Immature natural killer cell (primary cell): ENCODE data around the gene LRRIQ1. TPM values are rescaled to one million over a fixed set of nuclear protein-coding genes. Genes with fewer than 3 reads are reported as not detected.
"Not testable (repeated sequence)": the region's sequence is repeated elsewhere in the genome, so short reads cannot be mapped to it uniquely, and the experiment has no call there.

Experiments used
- DNase-seq, 3 donors: peaks; one replicate each; pipeline ENCODE4 v3.0.0; 2022; ENCODE audit warnings: mixed read lengths in 1 of 3
- H3K27ac Mint-ChIP-seq, 6 donors: one replicate each; pipeline ENCODE4 v1.8.0; 2020; ENCODE audit warnings: mixed read lengths in 6 of 6, mild to moderate bottlenecking in 5 of 6, inconsistent platforms in 4 of 6, moderate library complexity in 3 of 6
- H3K27me3 Mint-ChIP-seq, 3 donors: one replicate each; pipeline ENCODE4 v1.8.0; 2020 to 2021; ENCODE audit warnings: low read depth in 3 of 3, mild to moderate bottlenecking in 3 of 3, mixed read lengths in 3 of 3, moderate library complexity in 3 of 3, inconsistent platforms in 1 of 3
- H3K36me3 Mint-ChIP-seq, 3 donors: one replicate each; pipeline ENCODE4 v1.8.0; 2020; ENCODE audit warnings: mixed read lengths in 3 of 3, inconsistent platforms in 2 of 3, mild to moderate bottlenecking in 2 of 3
- H3K4me1 Mint-ChIP-seq, 2 donors: one replicate each; pipeline ENCODE4 v1.8.0; 2020; ENCODE audit warnings: inconsistent platforms in 2 of 2, mild to moderate bottlenecking in 2 of 2, mixed read lengths in 2 of 2, moderate library complexity in 1 of 2
- H3K4me3 Mint-ChIP-seq, 5 donors: one replicate each; pipeline ENCODE4 v1.8.0; 2020; ENCODE audit warnings: mild to moderate bottlenecking in 5 of 5, mixed read lengths in 5 of 5, inconsistent platforms in 3 of 5, moderate library complexity in 3 of 5
- H3K9me3 Mint-ChIP-seq, 6 donors: one replicate each; pipeline ENCODE4 v1.8.0; 2020; ENCODE audit warnings: mild to moderate bottlenecking in 6 of 6, mixed read lengths in 6 of 6, inconsistent platforms in 4 of 6, moderate library complexity in 3 of 6
- polyA plus RNA-seq, 3 donors: library from polyadenylated mRNA; unstranded; fragments of 300-500 nt; fragmentation: Illumina TruSeq; gene quantifications; one replicate each; pipeline ENCODE4 v1.2.3, GENCODE V29; 2021

The LRRIQ1 gene
- polyA plus RNA-seq, 3 donors from 2014 or later, result not detected

GRCh38 chr12:85183855-85184254, 147.7 kb downstream of the LRRIQ1 start:
- Mint-ChIP-seq H3K9me3 (peaks cover 0 to 5% (median under 1%) of the 10 kb centered on the region in 6 donors), H3K36me3 (no peaks in the 10 kb centered on the region), H3K27ac (no peak overlapping the region), H3K4me3 (no peak overlapping the region), H3K4me1 (no peaks in the 10 kb centered on the region), H3K27me3 (no peaks in the 10 kb centered on the region)
- DNase-seq, result no peak

GRCh38 chr12:85186236-85186635, 150.1 kb downstream of the LRRIQ1 start:
- Mint-ChIP-seq H3K27me3 (peaks cover 0 to 1% (median 0%) of the 10 kb centered on the region in 3 donors), H3K9me3 (peaks cover 0 to 7% (median 2%) of the 10 kb centered on the region in 6 donors), H3K36me3 (no peaks in the 10 kb centered on the region), H3K27ac (no peak overlapping the region), H3K4me3 (no peak overlapping the region), H3K4me1 (no peaks in the 10 kb centered on the region)
- no peak for DNase-seq

GRCh38 chr12:85188619-85189018, 152.5 kb downstream of the LRRIQ1 start:
- Mint-ChIP-seq H3K27ac (no peak overlapping the region), H3K4me3 (no peak overlapping the region), H3K27me3 (peaks cover 0 to 1% (median 0%) of the 10 kb centered on the region in 3 donors), H3K36me3 (no peaks in the 10 kb centered on the region), H3K9me3 (peaks cover 0 to 8% (median 1%) of the 10 kb centered on the region in 6 donors), H3K4me1 (no peaks in the 10 kb centered on the region)
- DNase-seq, result no peak

DNA sequence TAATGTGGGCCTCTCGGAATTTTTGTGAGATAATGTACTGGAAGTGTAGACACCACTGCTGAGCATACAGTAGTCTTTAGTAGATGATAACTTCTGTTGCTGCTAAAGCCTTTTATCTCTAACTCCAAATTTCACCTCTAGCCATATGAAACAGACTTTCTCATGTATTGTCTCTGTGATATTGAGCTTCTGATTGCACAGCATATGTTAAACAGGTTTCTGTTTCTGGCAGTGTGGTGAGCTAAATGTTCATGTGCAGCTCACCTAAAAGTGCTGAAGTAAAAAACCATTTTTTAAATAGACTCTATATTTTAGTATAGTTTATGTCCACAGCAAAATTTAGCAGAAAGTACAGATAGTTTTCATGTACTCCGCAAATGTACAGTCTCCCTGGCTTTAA, 154.6 kb downstream of the LRRIQ1 start:
- Mint-ChIP-seq H3K9me3 (peaks cover 0 to 8% (median 3%) of the 10 kb centered on the region in 6 donors), H3K4me3 (no peak overlapping the region), H3K36me3 (no peaks in the 10 kb centered on the region), H3K27ac (no peak overlapping the region), H3K27me3 (peaks cover 0 to 1% (median 0%) of the 10 kb centered on the region in 3 donors), H3K4me1 (no peaks in the 10 kb centered on the region)
- DNase-seq, result no peak

GRCh38 chr12:85203809-85204208, 167.7 kb downstream of the LRRIQ1 start:
- H3K9me3 Mint-ChIP-seq, result peaks cover 4 to 53% (median 32%) of the 10 kb centered on the region in 6 donors
- not testable (repeated sequence) for H3K36me3 Mint-ChIP-seq, DNase-seq, H3K4me1 Mint-ChIP-seq, H3K4me3 Mint-ChIP-seq, H3K27me3 Mint-ChIP-seq, H3K27ac Mint-ChIP-seq

DNA sequence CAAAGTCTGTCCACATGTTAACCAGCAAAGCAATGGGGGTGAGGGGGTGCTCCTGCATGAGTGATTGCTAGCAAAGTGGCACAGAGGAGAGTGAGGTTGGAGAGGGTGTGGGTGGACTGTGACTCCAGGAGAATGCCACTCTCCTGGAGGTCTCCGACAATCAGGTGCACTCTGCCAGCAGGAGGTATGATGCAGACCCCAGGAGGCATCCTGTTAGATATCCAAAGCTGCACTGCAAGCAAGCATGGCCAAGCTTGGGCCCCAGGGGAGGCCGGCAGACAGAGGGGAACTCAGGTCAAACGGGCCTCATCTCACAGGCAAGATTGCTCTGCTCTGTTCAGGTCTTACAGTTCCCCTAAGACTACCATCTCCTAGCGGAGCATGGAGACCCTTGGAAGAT, 170.4 kb downstream of the LRRIQ1 start:
- H3K9me3 Mint-ChIP-seq, result peaks cover 4 to 40% (median 29%) of the 10 kb centered on the region in 6 donors
- no peaks in the 10 kb centered on the region for H3K27me3 Mint-ChIP-seq
- no peak overlapping the region for H3K27ac Mint-ChIP-seq
- H3K4me1 Mint-ChIP-seq, result no peaks in the 10 kb centered on the region
- DNase-seq, result no peak
- no peaks in the 10 kb centered on the region for H3K36me3 Mint-ChIP-seq
- no peak overlapping the region for H3K4me3 Mint-ChIP-seq

GRCh38 chr12:85224339-85224738, 188.2 kb downstream of the LRRIQ1 start:
- not testable (repeated sequence) for H3K36me3 Mint-ChIP-seq, H3K27me3 Mint-ChIP-seq, H3K27ac Mint-ChIP-seq, H3K4me1 Mint-ChIP-seq, H3K4me3 Mint-ChIP-seq, DNase-seq
- peaks cover 2 to 33% (median 7%) of the 10 kb centered on the region in 6 donors for H3K9me3 Mint-ChIP-seq

DNA sequence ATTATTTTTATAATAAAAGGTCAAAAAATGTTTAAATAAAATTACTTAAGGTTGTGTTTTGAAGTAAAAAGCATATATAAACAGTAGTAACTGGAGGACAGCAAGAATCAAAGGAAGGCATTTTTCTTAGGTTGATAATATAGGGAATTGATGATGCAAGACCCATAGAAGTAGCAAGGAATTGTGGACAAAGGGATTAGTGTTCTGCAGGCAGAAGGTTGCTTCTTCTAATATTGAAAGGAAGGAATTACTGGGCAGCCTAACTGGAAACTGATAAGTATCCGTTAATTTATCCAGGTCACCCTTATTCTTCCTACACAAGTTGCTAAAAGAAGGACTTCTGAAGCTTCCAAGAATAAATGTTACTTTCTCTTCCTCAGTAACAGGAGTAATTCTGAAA, 189.3 kb downstream of the LRRIQ1 start:
- H3K36me3 Mint-ChIP-seq, result no peaks in the 10 kb centered on the region

GRCh38 chr12:85237327-85237726, 201.2 kb downstream of the LRRIQ1 start:
- Mint-ChIP-seq H3K4me1 (no peaks in the 10 kb centered on the region), H3K27me3 (no peaks in the 10 kb centered on the region), H3K4me3 (no peak overlapping the region), H3K9me3 (peaks cover 3 to 13% (median 5%) of the 10 kb centered on the region in 6 donors), H3K36me3 (no peaks in the 10 kb centered on the region), H3K27ac (no peak overlapping the region)
- DNase-seq, result no peak

More for the DNA sequence above, 189.3 kb downstream of the LRRIQ1 start:
- Mint-ChIP-seq H3K4me3 (no peak overlapping the region), H3K27ac (no peak overlapping the region), H3K27me3 (no peaks in the 10 kb centered on the region), H3K4me1 (no peaks in the 10 kb centered on the region), H3K9me3 (peaks cover 2 to 33% (median 9%) of the 10 kb centered on the region in 6 donors)
- DNase-seq, result no peak

GRCh38 chr12:85244561-85244960, 208.4 kb downstream of the LRRIQ1 start:
- H3K4me1 Mint-ChIP-seq, result no peaks in the 10 kb centered on the region
- DNase-seq, result no peak
- no peak overlapping the region for H3K27ac Mint-ChIP-seq

DNA sequence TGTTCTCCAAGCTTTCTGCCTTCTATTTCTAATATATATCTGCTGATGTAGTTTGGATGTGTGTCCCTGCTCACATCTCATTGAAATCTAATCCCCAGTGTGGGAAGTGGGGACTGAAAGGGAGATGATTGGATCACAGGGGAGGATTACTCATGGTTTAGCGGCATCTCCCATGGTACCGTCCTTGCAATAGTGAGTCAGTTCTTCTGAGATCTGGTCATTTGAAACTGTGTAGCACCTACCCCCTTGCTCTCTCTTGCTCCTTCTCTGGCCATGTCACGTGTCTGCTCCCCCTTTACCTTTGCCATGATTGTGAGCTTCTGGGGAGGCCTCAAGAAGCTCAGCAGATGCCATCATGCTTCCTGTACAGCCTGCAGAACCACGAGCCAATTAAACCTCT, 217.7 kb downstream of the LRRIQ1 start:
- H3K4me1 Mint-ChIP-seq, result no peaks in the 10 kb centered on the region
- H3K4me3 Mint-ChIP-seq, result no peak overlapping the region
- DNase-seq, result no peak
- no peaks in the 10 kb centered on the region for H3K27me3 Mint-ChIP-seq
- H3K9me3 Mint-ChIP-seq, result peaks cover 0 to 26% (median 3%) of the 10 kb centered on the region in 6 donors
- no peaks in the 10 kb centered on the region for H3K36me3 Mint-ChIP-seq
- H3K27ac Mint-ChIP-seq, result no peak overlapping the region

More at GRCh38 chr12:85244561-85244960, 208.4 kb downstream of the LRRIQ1 start:
- Mint-ChIP-seq H3K9me3 (peaks cover 0 to 5% (median 0%) of the 10 kb centered on the region in 6 donors), H3K4me3 (no peak overlapping the region), H3K27me3 (peaks cover 0 to 2% (median 0%) of the 10 kb centered on the region in 3 donors), H3K36me3 (no peaks in the 10 kb centered on the region)

DNA sequence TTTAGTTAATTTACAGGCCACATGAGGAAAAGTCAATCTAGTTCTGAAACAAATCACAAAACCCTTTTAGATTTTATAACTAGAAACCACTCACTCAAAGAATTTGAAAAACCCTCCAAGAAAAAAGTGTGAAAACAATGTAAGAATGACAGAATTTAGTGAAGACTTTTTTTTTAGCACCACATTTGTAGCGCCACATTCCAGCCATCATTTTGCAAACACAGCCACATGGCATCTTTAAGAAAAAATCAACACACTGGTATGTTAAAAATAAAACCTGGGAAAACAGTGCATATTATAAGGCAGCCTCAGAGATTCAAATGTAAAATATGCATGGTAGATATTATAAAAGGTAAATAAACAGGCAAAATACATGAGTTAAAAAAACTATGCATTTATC, 221.5 kb downstream of the LRRIQ1 start:
- Mint-ChIP-seq H3K9me3 (peaks cover 0 to 14% (median 4%) of the 10 kb centered on the region in 6 donors), H3K27me3 (no peaks in the 10 kb centered on the region), H3K27ac (no peak overlapping the region), H3K36me3 (no peaks in the 10 kb centered on the region), H3K4me3 (no peak overlapping the region), H3K4me1 (no peaks in the 10 kb centered on the region)
- DNase-seq, result no peak

DNA sequence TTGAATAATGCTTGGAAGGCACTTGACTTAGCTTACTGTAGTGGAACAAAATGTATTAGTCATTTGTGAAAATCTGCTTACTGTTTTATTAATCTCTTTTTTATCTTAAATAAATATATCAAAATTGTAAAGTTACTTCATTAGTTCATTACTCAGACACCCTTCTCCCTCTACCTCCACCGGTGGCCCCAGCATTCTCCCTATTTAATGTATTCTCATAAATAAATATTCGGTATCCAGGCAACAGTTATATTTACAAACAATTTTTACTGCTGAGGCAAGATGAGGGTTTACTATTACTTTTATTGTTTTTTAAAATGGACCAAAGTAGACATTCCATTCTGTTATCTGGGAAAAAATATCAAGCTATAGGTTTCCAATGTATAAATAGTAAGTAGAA, 224.3 kb downstream of the LRRIQ1 start:
- Mint-ChIP-seq H3K27me3 (no peaks in the 10 kb centered on the region), H3K4me1 (no peaks in the 10 kb centered on the region), H3K27ac (no peak overlapping the region), H3K9me3 (peaks cover 0 to 7% (median 1%) of the 10 kb centered on the region in 6 donors), H3K36me3 (no peaks in the 10 kb centered on the region), H3K4me3 (no peak overlapping the region)
- DNase-seq, result no peak

GRCh38 chr12:85260896-85261295, 224.7 kb downstream of the LRRIQ1 start:
- no peak for DNase-seq
- peaks cover 0 to 7% (median 1%) of the 10 kb centered on the region in 6 donors for H3K9me3 Mint-ChIP-seq
- H3K27me3 Mint-ChIP-seq, result no peaks in the 10 kb centered on the region
- H3K4me1 Mint-ChIP-seq, result no peaks in the 10 kb centered on the region
- H3K27ac Mint-ChIP-seq, result no peak overlapping the region
- no peaks in the 10 kb centered on the region for H3K36me3 Mint-ChIP-seq
- H3K4me3 Mint-ChIP-seq, result no peak overlapping the region

DNA sequence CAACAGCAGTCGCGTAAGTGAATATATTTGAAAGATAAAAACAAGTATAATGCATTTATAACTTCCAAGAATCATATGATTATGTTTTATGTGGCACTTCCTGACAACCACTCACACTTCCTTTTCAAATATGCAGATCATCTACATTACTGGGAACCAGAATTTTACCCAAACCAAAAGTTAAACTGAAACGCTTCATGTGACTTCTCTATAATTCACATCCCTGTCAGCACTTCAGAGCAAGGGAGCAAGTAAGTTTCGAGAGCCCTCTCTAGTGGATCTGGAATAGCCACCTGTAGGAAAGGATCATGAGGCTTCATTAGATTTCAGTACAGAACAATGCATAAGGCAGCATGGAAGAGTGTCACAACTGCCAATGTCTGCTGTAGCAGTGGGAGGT, 230.2 kb downstream of the LRRIQ1 start:
- Mint-ChIP-seq H3K36me3 (no peaks in the 10 kb centered on the region), H3K27me3 (peaks cover 0 to 5% (median 0%) of the 10 kb centered on the region in 3 donors), H3K9me3 (peaks cover 0 to 18% (median 2%) of the 10 kb centered on the region in 6 donors), H3K27ac (no peak overlapping the region), H3K4me1 (no peaks in the 10 kb centered on the region), H3K4me3 (no peak overlapping the region)
- DNase-seq, result no peak
